HepG2 (cell line): ENCODE measurements around the gene EPPIN. TPM values are rescaled to one million over a fixed set of nuclear protein-coding genes. Genes with fewer than 3 reads are reported as not detected.

Experiments
- ATAC-seq: fragments of 200-7000 bp; cut with Tn5 transposase; 3 replicates; pipeline ENCODE4 v1.9.1; 2020; ENCODE audit warnings: mild to moderate bottlenecking, moderate library complexity
- BruUV-seq: library from RNA; stranded (reverse); fragments of 400-500 nt; replicated peaks from 2 replicates; lab custom pipeline; 2021; lab: Mats Ljungman, UMichigan
- CTCF ChIA-PET: fragments of 300-600 bp; formaldehyde crosslinking; extraction: SDS; loops from one replicate; lab custom pipeline; 2021; ENCODE audit warnings: low total read pairs, inconsistent platforms, low intra/inter-chr PET ratio; lab: Yijun Ruan, JAX
- POLR2A ChIA-PET: fragments of 350-600 bp; sonication (Branson Sonifier 250); formaldehyde crosslinking; loops from one replicate; lab custom pipeline; 2020; ENCODE audit warnings: antibody characterized with exemption, inconsistent platforms; lab: Yijun Ruan, JAX
- DNase-seq: peaks from one replicate; pipeline ENCODE4 v3.0.0-alpha.2; 2015; ENCODE audit warnings: low spot score
- FAIRE-seq: peaks from 3 replicates; lab custom pipeline; 2011; peaks lifted over from hg19 to GRCh38; lab: Jason Lieb, UNC
- H2AFZ ChIP-seq: one replicate; pipeline ENCODE4 v1.6.1; 2011; ENCODE audit warnings: low read length, inconsistent platforms
- H3K27ac ChIP-seq: fragments of 300-600 bp; 3 replicates; pipeline ENCODE4 v1.8.0; 2011; ENCODE audit warnings: mixed run types, mild to moderate bottlenecking, mixed read lengths, low read length, inconsistent platforms; ENCODE audit not compliant: insufficient read depth; ENCODE audit errors: extremely low read length
- H3K27me3 ChIP-seq, 2 experiments: fragments of 200-600 bp in 1 of 2; 2 replicates in 1 of 2; 3 replicates in 1 of 2; pipeline versions ENCODE4 v1.6.0 to v1.8.0; 2011; ENCODE audit warnings: low read length in 2 of 2, mild to moderate bottlenecking in 2 of 2, moderate library complexity in 2 of 2, inconsistent platforms in 1 of 2; ENCODE audit not compliant: insufficient read depth in 2 of 2, control insufficient read depth in 1 of 2
- H3K36me3 ChIP-seq, 2 experiments: fragments of 200-600 bp in 1 of 2; replicated peaks in 1 of 2; 2 replicates in 1 of 2; 3 replicates in 1 of 2; pipeline versions ENCODE4 v1.5.1 to v1.8.0; 2011; ENCODE audit warnings: low read length in 2 of 2, inconsistent platforms in 1 of 2; ENCODE audit not compliant: insufficient read depth in 2 of 2, control insufficient read depth in 1 of 2
- H3K4me1 ChIP-seq: 2 replicates; pipeline ENCODE4 v1.5.1; 2012; ENCODE audit warnings: low read length, inconsistent platforms; ENCODE audit not compliant: insufficient read depth
- H3K4me2 ChIP-seq: 2 replicates; pipeline ENCODE4 v1.6.0; 2011; ENCODE audit warnings: low read depth, low read length, inconsistent platforms
- H3K4me3 ChIP-seq, 3 experiments: fragments of 200-600 bp in 1 of 3; sonication (generic), shearing (Covaris generic) in 1 of 3; replicated peaks in 1 of 3; 2 replicates each; pipeline ENCODE4 v1.5.1; 2011 to 2016; ENCODE audit warnings: low read length in 3 of 3, inconsistent platforms in 2 of 3, low read depth in 2 of 3, mild to moderate bottlenecking in 2 of 3, control low read depth in 1 of 3, mixed read lengths in 1 of 3; ENCODE audit not compliant: insufficient read depth in 1 of 3
- H3K79me2 ChIP-seq: one replicate; pipeline ENCODE4 v1.6.1; 2011; ENCODE audit warnings: low read length, inconsistent platforms; ENCODE audit not compliant: insufficient read depth
- H3K9ac ChIP-seq: 2 replicates; pipeline ENCODE4 v1.6.0; 2011; ENCODE audit warnings: mild to moderate bottlenecking, low read depth, low read length, inconsistent platforms; ENCODE audit not compliant: insufficient read depth
- H3K9me3 ChIP-seq: 2 replicates; pipeline ENCODE4 v1.5.1; 2012; ENCODE audit warnings: mild to moderate bottlenecking, low read length
- H4K20me1 ChIP-seq: 2 replicates; pipeline ENCODE4 v1.6.0; 2011; ENCODE audit warnings: inconsistent platforms, mild to moderate bottlenecking, low read length, moderate library complexity; ENCODE audit not compliant: insufficient read depth
- CBX5 ChIP-seq: sonication (generic); formaldehyde crosslinking; IDR thresholded peaks from 2 replicates; pipeline ENCODE4 v1.4.0; 2020; ENCODE audit warnings: missing genetic modification reagents, borderline replicate concordance
- IKZF4 ChIP-seq: sonication (generic); formaldehyde crosslinking; IDR thresholded peaks from 2 replicates; pipeline ENCODE4 v1.5.1; 2020; ENCODE audit warnings: borderline replicate concordance, mild to moderate bottlenecking, low read depth, missing genetic modification reagents; ENCODE audit errors: not compliant biosample characterization
- JDP2 ChIP-seq: sonication (generic); formaldehyde crosslinking; IDR thresholded peaks from 2 replicates; pipeline ENCODE4 v1.8.1; 2022; ENCODE audit warnings: missing genetic modification reagents, borderline replicate concordance
- KDM5B ChIP-seq: sonication (generic); formaldehyde crosslinking; IDR thresholded peaks from 2 replicates; pipeline ENCODE4 v1.4.0; 2020; ENCODE audit warnings: missing genetic modification reagents, mild to moderate bottlenecking, borderline replicate concordance
- MYNN ChIP-seq: sonication (generic); formaldehyde crosslinking; IDR thresholded peaks from 2 replicates; pipeline ENCODE4 v1.4.0; 2020; ENCODE audit warnings: mild to moderate bottlenecking, low read depth, missing genetic modification reagents
- SALL2 ChIP-seq: sonication (generic); formaldehyde crosslinking; IDR thresholded peaks from 2 replicates; pipeline ENCODE4 v1.8.1; 2023; ENCODE audit warnings: mild to moderate bottlenecking, missing genetic modification reagents, inconsistent platforms
- ZMYM4 ChIP-seq: sonication (generic); formaldehyde crosslinking; IDR thresholded peaks from 2 replicates; pipeline ENCODE4 v1.8.1; 2023; ENCODE audit warnings: mild to moderate bottlenecking, missing genetic modification reagents
- ZNF12 ChIP-seq: sonication (generic); formaldehyde crosslinking; IDR thresholded peaks from 2 replicates; pipeline ENCODE4 v1.5.0; 2020; ENCODE audit warnings: missing genetic modification reagents
- WGBS: methylation state at CpG from one replicate; pipeline ENCODE4 v1.1.6; 2017; ENCODE audit warnings: low lambda C conversion rate; 5-methylcytosine and 5-hydroxymethylcytosine counted together
- in situ Hi-C: cut with HindIII; loops from 2 replicates; pipeline ENCODE4 v1.10.0; 2017; ENCODE audit warnings: low pct_unique_long_range_greater_than_20kb; ENCODE audit not compliant: extremely low pct_ligation_motif_present
- intact Hi-C: fragments of 100-400 bp; cut with micrococcal nuclease; formaldehyde crosslinking; loops from one replicate; pipeline ENCODE4 v1.10.0; 2022; ENCODE audit not compliant: unreplicated experiment
- polyA plus RNA-seq, 8 experiments: library from polyadenylated mRNA; depleted of rRNA in 3 of 8; stranded (reverse) in 7 of 8; unstranded in 1 of 8; fragments of >200 nt; fragmentation: Illumina TruSeq in 4 of 8; extraction: Trizol in 4 of 8; gene quantifications; 2 replicates each; pipeline versions ENCODE4 v1.2.1 to v1.2.3, GENCODE V29; 2011 to 2016; ENCODE audit warnings: low read depth in 4 of 8, missing spikeins in 1 of 8, mixed read lengths in 1 of 8; ENCODE audit not compliant: insufficient read depth in 1 of 8
- total RNA-seq, 5 experiments: library from RNA; depleted of rRNA; stranded (reverse); fragments of >200 nt; fragmentation: Illumina TruSeq; extraction: Trizol; gene quantifications; 2 replicates each; pipeline ENCODE4 v1.2.3, GENCODE V29; 2016; ENCODE audit warnings: low read depth in 1 of 5
- TF ChIP-seq, protein P1 (sequence below): fragments of 450-650 bp; IDR thresholded peaks from 2 replicates; pipeline ENCODE4 v1.6.1; 2017
- TF ChIP-seq, protein P2 (sequence below), 2 experiments: sonication (generic) in 1 of 2; formaldehyde crosslinking in 1 of 2; IDR thresholded peaks; 2 replicates each; pipeline versions ENCODE4 v1.5.1 to v1.6.1; 2011 to 2020; ENCODE audit warnings: borderline replicate concordance in 1 of 2, low read depth in 1 of 2, low read length in 1 of 2, mild to moderate bottlenecking in 1 of 2, missing genetic modification reagents in 1 of 2, moderate library complexity in 1 of 2

Gene EPPIN
- total and polyA plus RNA-seq, 2 of the 13 experiments (the other 11 are each of a cell fraction or from before 2014, with no cell fraction given), result not detected

- TF ChIP-seq KDM5B (no peak), ZNF12 (CRISPR knock-in tag) (no peak), SALL2 (CRISPR knock-in tag) (no peak)
- TF ChIP-seq, all 625 proteins: peak for 0
These were observed 8.0 kb upstream of the EPPIN start (continued) for GRCh38 chr20:45555198-45555597.

GRCh38 chr20:45552456-45552855 is 5.3 kb upstream of the EPPIN start:
- 12% methylated on average over 2 of the region's 2 CpGs for WGBS
- CTCF ChIA-PET, result no interaction called here
- ATAC-seq (no peak), FAIRE-seq (no peak), DNase-seq (no peak)
- POLR2A ChIA-PET, result no interaction called here
- Histone ChIP-seq H3K4me2 (no peak overlapping the region), H3K9me3 (no peaks in the 10 kb centered on the region), H3K79me2 (no peaks in the 10 kb centered on the region), H2AFZ (no peak overlapping the region), H3K4me1 (no peaks in the 10 kb centered on the region), H3K36me3 (no peaks in the 10 kb centered on the region), H3K9ac (no peak overlapping the region), H3K27me3 (peaks cover 1 to 12% of the 10 kb centered on the region in 2 experiments; a peak in 1 of 5 replicates), H4K20me1 (no peaks in the 10 kb centered on the region), H3K27ac (no peak overlapping the region), H3K4me3 (no peak overlapping the region)
- BruUV-seq, result no TSS peak
- in situ Hi-C loops (no loop called here), intact Hi-C loops (no loop called here)
- TF ChIP-seq JDP2, result no peak
- TF ChIP-seq, protein P1, sequence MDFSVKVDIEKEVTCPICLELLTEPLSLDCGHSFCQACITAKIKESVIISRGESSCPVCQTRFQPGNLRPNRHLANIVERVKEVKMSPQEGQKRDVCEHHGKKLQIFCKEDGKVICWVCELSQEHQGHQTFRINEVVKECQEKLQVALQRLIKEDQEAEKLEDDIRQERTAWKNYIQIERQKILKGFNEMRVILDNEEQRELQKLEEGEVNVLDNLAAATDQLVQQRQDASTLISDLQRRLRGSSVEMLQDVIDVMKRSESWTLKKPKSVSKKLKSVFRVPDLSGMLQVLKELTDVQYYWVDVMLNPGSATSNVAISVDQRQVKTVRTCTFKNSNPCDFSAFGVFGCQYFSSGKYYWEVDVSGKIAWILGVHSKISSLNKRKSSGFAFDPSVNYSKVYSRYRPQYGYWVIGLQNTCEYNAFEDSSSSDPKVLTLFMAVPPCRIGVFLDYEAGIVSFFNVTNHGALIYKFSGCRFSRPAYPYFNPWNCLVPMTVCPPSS, result no peak
- no peak for TF ChIP-seq MYNN (CRISPR knock-in tag)
- TF ChIP-seq CBX5 (CRISPR knock-in tag), result no peak
- no peak for TF ChIP-seq ZMYM4
- TF ChIP-seq, protein P2, sequence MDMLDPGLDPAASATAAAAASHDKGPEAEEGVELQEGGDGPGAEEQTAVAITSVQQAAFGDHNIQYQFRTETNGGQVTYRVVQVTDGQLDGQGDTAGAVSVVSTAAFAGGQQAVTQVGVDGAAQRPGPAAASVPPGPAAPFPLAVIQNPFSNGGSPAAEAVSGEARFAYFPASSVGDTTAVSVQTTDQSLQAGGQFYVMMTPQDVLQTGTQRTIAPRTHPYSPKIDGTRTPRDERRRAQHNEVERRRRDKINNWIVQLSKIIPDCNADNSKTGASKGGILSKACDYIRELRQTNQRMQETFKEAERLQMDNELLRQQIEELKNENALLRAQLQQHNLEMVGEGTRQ (IDR thresholded peaks at IDR 0.05; ENCODE audit: low read depth, low read length), result no peak
- TF ChIP-seq, protein P2 (CRISPR knock-in tag; IDR thresholded peaks at IDR 0.05; ENCODE audit: borderline replicate concordance), result no peak
- TF ChIP-seq IKZF4 (CRISPR knock-in tag), result no peak
